Measurements from ENCODE around the gene RASA3.

- TF ChIP-seq, protein P1, sequence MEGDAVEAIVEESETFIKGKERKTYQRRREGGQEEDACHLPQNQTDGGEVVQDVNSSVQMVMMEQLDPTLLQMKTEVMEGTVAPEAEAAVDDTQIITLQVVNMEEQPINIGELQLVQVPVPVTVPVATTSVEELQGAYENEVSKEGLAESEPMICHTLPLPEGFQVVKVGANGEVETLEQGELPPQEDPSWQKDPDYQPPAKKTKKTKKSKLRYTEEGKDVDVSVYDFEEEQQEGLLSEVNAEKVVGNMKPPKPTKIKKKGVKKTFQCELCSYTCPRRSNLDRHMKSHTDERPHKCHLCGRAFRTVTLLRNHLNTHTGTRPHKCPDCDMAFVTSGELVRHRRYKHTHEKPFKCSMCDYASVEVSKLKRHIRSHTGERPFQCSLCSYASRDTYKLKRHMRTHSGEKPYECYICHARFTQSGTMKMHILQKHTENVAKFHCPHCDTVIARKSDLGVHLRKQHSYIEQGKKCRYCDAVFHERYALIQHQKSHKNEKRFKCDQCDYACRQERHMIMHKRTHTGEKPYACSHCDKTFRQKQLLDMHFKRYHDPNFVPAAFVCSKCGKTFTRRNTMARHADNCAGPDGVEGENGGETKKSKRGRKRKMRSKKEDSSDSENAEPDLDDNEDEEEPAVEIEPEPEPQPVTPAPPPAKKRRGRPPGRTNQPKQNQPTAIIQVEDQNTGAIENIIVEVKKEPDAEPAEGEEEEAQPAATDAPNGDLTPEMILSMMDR (IDR thresholded peaks at IDR 0.05; ENCODE audit: insufficient read depth, low read length), result no peak
- no peak for TF ChIP-seq SPI1 (IDR thresholded peaks at IDR 0.05; ENCODE audit: borderline replicate concordance, low read depth)
- no peak for TF ChIP-seq POLR2AphosphoS5 (IDR thresholded peaks at IDR 0.05; ENCODE audit: low read depth)
- TF ChIP-seq, protein P2, sequence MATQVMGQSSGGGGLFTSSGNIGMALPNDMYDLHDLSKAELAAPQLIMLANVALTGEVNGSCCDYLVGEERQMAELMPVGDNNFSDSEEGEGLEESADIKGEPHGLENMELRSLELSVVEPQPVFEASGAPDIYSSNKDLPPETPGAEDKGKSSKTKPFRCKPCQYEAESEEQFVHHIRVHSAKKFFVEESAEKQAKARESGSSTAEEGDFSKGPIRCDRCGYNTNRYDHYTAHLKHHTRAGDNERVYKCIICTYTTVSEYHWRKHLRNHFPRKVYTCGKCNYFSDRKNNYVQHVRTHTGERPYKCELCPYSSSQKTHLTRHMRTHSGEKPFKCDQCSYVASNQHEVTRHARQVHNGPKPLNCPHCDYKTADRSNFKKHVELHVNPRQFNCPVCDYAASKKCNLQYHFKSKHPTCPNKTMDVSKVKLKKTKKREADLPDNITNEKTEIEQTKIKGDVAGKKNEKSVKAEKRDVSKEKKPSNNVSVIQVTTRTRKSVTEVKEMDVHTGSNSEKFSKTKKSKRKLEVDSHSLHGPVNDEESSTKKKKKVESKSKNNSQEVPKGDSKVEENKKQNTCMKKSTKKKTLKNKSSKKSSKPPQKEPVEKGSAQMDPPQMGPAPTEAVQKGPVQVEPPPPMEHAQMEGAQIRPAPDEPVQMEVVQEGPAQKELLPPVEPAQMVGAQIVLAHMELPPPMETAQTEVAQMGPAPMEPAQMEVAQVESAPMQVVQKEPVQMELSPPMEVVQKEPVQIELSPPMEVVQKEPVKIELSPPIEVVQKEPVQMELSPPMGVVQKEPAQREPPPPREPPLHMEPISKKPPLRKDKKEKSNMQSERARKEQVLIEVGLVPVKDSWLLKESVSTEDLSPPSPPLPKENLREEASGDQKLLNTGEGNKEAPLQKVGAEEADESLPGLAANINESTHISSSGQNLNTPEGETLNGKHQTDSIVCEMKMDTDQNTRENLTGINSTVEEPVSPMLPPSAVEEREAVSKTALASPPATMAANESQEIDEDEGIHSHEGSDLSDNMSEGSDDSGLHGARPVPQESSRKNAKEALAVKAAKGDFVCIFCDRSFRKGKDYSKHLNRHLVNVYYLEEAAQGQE (IDR thresholded peaks at IDR 0.05; ENCODE audit: insufficient replicate concordance, low read depth), result no peak
- no peak for TF ChIP-seq GABPA (IDR thresholded peaks at IDR 0.05; ENCODE audit: low read depth)
Measured at GRCh38 chr13:113971471-113972231, 160.8 kb downstream of the RASA3 start.
